Neural cell (in vitro differentiated cells): ENCODE data around the gene ACSS3.

Experiments used
- CTCF ChIP-seq: fragments of 450-650 bp; IDR thresholded peaks from 2 replicates; pipeline ENCODE4 v1.5.1; 2014; ENCODE audit warnings: antibody characterized with exemption, mild to moderate bottlenecking, moderate library complexity; ENCODE audit not compliant: poor library complexity, severe bottlenecking
- EZH2 ChIP-seq: fragments of 200-600, 300-800 bp; shearing (Covaris generic), sonication (generic); IDR thresholded peaks from 2 replicates; pipeline ENCODE4 v1.6.1; 2014; ENCODE audit warnings: antibody characterized with exemption, low read length, borderline replicate concordance, mild to moderate bottlenecking; ENCODE audit not compliant: insufficient read depth, poor library complexity, severe bottlenecking
- REST ChIP-seq: IDR thresholded peaks from 2 replicates; pipeline ENCODE4 v1.6.1; 2012; ENCODE audit warnings: borderline replicate concordance

- TF ChIP-seq REST (no peak), CTCF (no peak), EZH2 (no peak)
These were observed 63.3 kb downstream of the ACSS3 start for GRCh38 chr12:81141217-81141616.
